ENCODE measurements around the gene KRTAP4-9. TPM values are rescaled to one million over a fixed set of nuclear protein-coding genes. Genes with fewer than 3 reads are reported as not detected.
"Not testable (repeated sequence)": the region's sequence is repeated elsewhere in the genome, so short reads cannot be mapped to it uniquely, and the experiment has no call there.

Gene KRTAP4-9
- total RNA-seq (not detected), polyA plus RNA-seq (under 1 TPM in 1 of 2 donors, not detected in 1; 0.13 TPM)
- long read RNA-seq, donor 1, result 0 reads
- long read RNA-seq, donor 2, result 0 reads

GRCh38 chr17:41105347-41105746 is at the start of gene KRTAP4-9:
Gene KRTAP4-9, plus strand, starts transcription at chr17:41105389. Its CDS starts 0 bp downstream, at chr17:41105389.
- H3K4me3 ChIP-seq (ENCODE audit: low read length in 2 of 2); H3K36me3 ChIP-seq (ENCODE audit: control insufficient read depth in 1 of 2, insufficient read depth in 2 of 2, low read length in 1 of 2); H3K27ac ChIP-seq (ENCODE audit: low read depth in 1 of 2, low read length in 2 of 2); intact Hi-C loops (cut with DNase I); H3K9me3 ChIP-seq (ENCODE audit: control insufficient read depth, low read length); ATAC-seq (ENCODE audit: low FRiP score); H3K4me1 ChIP-seq (ENCODE audit: control insufficient read depth in 1 of 2, insufficient read depth in 2 of 2, low read length in 2 of 2); H3K27me3 ChIP-seq (ENCODE audit: control insufficient read depth in 1 of 2, insufficient read depth in 2 of 2, low read length in 1 of 2); DNase-seq: not testable (repeated sequence)
- 49 to 64% methylated on average over 8 to 10 of the region's 10 CpGs for WGBS, 2 donors

GRCh38 chr17:41057547-41057946 is 47.6 kb upstream of the KRTAP4-9 start:
- H3K27ac ChIP-seq (ENCODE audit: low read depth in 1 of 2, low read length in 2 of 2), result no peak overlapping the region
- H3K4me3 ChIP-seq (ENCODE audit: low read length in 2 of 2), result no peak overlapping the region
- intact Hi-C loops (cut with DNase I), result no loop called here
- 97 to 100% methylated on average over 1 of the region's 1 CpG for WGBS, 2 donors
- no peaks in the 10 kb centered on the region for H3K36me3 ChIP-seq (ENCODE audit: control insufficient read depth in 1 of 2, insufficient read depth in 2 of 2, low read length in 1 of 2)
- no peak for DNase-seq
- no peak for ATAC-seq (ENCODE audit: low FRiP score)
- no peaks in the 10 kb centered on the region for H3K27me3 ChIP-seq (ENCODE audit: control insufficient read depth in 1 of 2, insufficient read depth in 2 of 2, low read length in 1 of 2)
- no peaks in the 10 kb centered on the region for H3K4me1 ChIP-seq (ENCODE audit: control insufficient read depth in 1 of 2, insufficient read depth in 2 of 2, low read length in 2 of 2)
- H3K9me3 ChIP-seq (ENCODE audit: control insufficient read depth, low read length), result no peaks in the 10 kb centered on the region

DNA sequence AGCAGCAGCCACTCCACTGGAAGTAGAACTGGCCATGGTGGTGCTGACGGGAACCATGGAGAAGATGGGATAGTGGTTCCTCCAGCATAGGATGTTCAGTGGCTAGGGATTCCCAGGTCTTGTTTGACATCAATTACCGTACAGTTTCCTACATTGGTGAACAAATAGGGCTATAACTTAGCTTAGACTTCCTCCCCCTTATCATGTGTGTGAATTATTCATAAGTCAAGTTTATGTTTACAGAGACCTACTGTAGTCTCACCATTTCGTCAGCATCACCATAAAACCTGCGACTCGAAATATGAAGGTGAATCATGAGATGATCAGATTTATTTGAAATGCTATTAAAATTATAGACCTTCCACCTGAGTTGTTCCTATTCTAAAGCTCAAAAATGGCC is 46.4 kb upstream of the KRTAP4-9 start:
- DNase-seq (no peak), ATAC-seq (ENCODE audit: low FRiP score) (no peak)
- Histone ChIP-seq H3K27ac (ENCODE audit: low read depth in 1 of 2, low read length in 2 of 2) (no peak overlapping the region), H3K27me3 (ENCODE audit: control insufficient read depth in 1 of 2, insufficient read depth in 2 of 2, low read length in 1 of 2) (no peaks in the 10 kb centered on the region), H3K9me3 (ENCODE audit: control insufficient read depth, low read length) (no peaks in the 10 kb centered on the region), H3K36me3 (ENCODE audit: control insufficient read depth in 1 of 2, insufficient read depth in 2 of 2, low read length in 1 of 2) (no peaks in the 10 kb centered on the region), H3K4me3 (ENCODE audit: low read length in 2 of 2) (no peak overlapping the region), H3K4me1 (ENCODE audit: control insufficient read depth in 1 of 2, insufficient read depth in 2 of 2, low read length in 2 of 2) (no peaks in the 10 kb centered on the region)
- 88 to 96% methylated on average over 5 of the region's 5 CpGs for WGBS, 2 donors
- intact Hi-C loops (cut with DNase I), result no loop called here

GRCh38 chr17:41059276-41060051 is 45.7 kb upstream of the KRTAP4-9 start:
- DNase-seq; H3K36me3 ChIP-seq (ENCODE audit: control insufficient read depth in 1 of 2, insufficient read depth in 2 of 2, low read length in 1 of 2); H3K27me3 ChIP-seq (ENCODE audit: control insufficient read depth in 1 of 2, insufficient read depth in 2 of 2, low read length in 1 of 2); H3K9me3 ChIP-seq (ENCODE audit: control insufficient read depth, low read length); ATAC-seq (ENCODE audit: low FRiP score); H3K4me1 ChIP-seq (ENCODE audit: control insufficient read depth in 1 of 2, insufficient read depth in 2 of 2, low read length in 2 of 2); H3K27ac ChIP-seq (ENCODE audit: low read depth in 1 of 2, low read length in 2 of 2); intact Hi-C loops (cut with DNase I); H3K4me3 ChIP-seq (ENCODE audit: low read length in 2 of 2): not testable (repeated sequence)
- 40 to 46% methylated on average over 9 to 14 of the region's 31 CpGs for WGBS, 2 donors

GRCh38 chr17:41060052-41060604 is 45.1 kb upstream of the KRTAP4-9 start, which contains the start of gene KRTAP2-3:
Gene KRTAP2-3, minus strand, starts transcription at chr17:41060114. Its CDS starts 64 bp downstream, at chr17:41060050.
- DNase-seq (no peak), ATAC-seq (ENCODE audit: low FRiP score) (no peak)
- Histone ChIP-seq H3K27me3 (ENCODE audit: control insufficient read depth in 1 of 2, insufficient read depth in 2 of 2, low read length in 1 of 2) (no peaks in the 10 kb centered on the region), H3K4me1 (ENCODE audit: control insufficient read depth in 1 of 2, insufficient read depth in 2 of 2, low read length in 2 of 2) (no peaks in the 10 kb centered on the region), H3K9me3 (ENCODE audit: control insufficient read depth, low read length) (no peaks in the 10 kb centered on the region), H3K27ac (ENCODE audit: low read depth in 1 of 2, low read length in 2 of 2) (no peak within 1 kb of the TSS), H3K36me3 (ENCODE audit: control insufficient read depth in 1 of 2, insufficient read depth in 2 of 2, low read length in 1 of 2) (no peaks in the 10 kb centered on the region), H3K4me3 (ENCODE audit: low read length in 2 of 2) (no peak within 1 kb of the TSS)
- 47 to 55% methylated on average over 6 of the region's 6 CpGs for WGBS, 2 donors
- intact Hi-C loops (cut with DNase I), result no loop called here

GRCh38 chr17:41061964-41062363 is 43.2 kb upstream of the KRTAP4-9 start:
- intact Hi-C loops (cut with DNase I), result no loop called here
- Histone ChIP-seq H3K27ac (ENCODE audit: low read depth in 1 of 2, low read length in 2 of 2) (peak overlapping the region in 1 of 2 donors; percentile 3), H3K27me3 (ENCODE audit: control insufficient read depth in 1 of 2, insufficient read depth in 2 of 2, low read length in 1 of 2) (no peaks in the 10 kb centered on the region), H3K4me3 (ENCODE audit: low read length in 2 of 2) (no peak overlapping the region), H3K9me3 (ENCODE audit: control insufficient read depth, low read length) (no peaks in the 10 kb centered on the region), H3K4me1 (ENCODE audit: control insufficient read depth in 1 of 2, insufficient read depth in 2 of 2, low read length in 2 of 2) (no peaks in the 10 kb centered on the region), H3K36me3 (ENCODE audit: control insufficient read depth in 1 of 2, insufficient read depth in 2 of 2, low read length in 1 of 2) (no peaks in the 10 kb centered on the region)
- no peak for DNase-seq
- peak; percentile 48 for ATAC-seq (ENCODE audit: low FRiP score)
- 0 to 17% methylated on average over 1 of the region's 1 CpG for WGBS, 2 donors

GRCh38 chr17:41063449-41063848 is 41.7 kb upstream of the KRTAP4-9 start:
- no peaks in the 10 kb centered on the region for H3K4me1 ChIP-seq (ENCODE audit: control insufficient read depth in 1 of 2, insufficient read depth in 2 of 2, low read length in 2 of 2)
- H3K4me3 ChIP-seq (ENCODE audit: low read length in 2 of 2), result no peak overlapping the region
- 89 to 90% methylated on average over 4 of the region's 4 CpGs for WGBS, 2 donors
- no peaks in the 10 kb centered on the region for H3K36me3 ChIP-seq (ENCODE audit: control insufficient read depth in 1 of 2, insufficient read depth in 2 of 2, low read length in 1 of 2)
- DNase-seq (no peak), ATAC-seq (ENCODE audit: low FRiP score) (no peak)
- no peaks in the 10 kb centered on the region for H3K27me3 ChIP-seq (ENCODE audit: control insufficient read depth in 1 of 2, insufficient read depth in 2 of 2, low read length in 1 of 2)
- intact Hi-C loops (cut with DNase I), result no loop called here
- no peak overlapping the region for H3K27ac ChIP-seq (ENCODE audit: low read depth in 1 of 2, low read length in 2 of 2)
- no peaks in the 10 kb centered on the region for H3K9me3 ChIP-seq (ENCODE audit: control insufficient read depth, low read length)

GRCh38 chr17:41064301-41064700 is 40.9 kb upstream of the KRTAP4-9 start:
- Histone ChIP-seq H3K4me1 (ENCODE audit: control insufficient read depth in 1 of 2, insufficient read depth in 2 of 2, low read length in 2 of 2) (no peaks in the 10 kb centered on the region), H3K4me3 (ENCODE audit: low read length in 2 of 2) (no peak overlapping the region), H3K27ac (ENCODE audit: low read depth in 1 of 2, low read length in 2 of 2) (no peak overlapping the region), H3K27me3 (ENCODE audit: control insufficient read depth in 1 of 2, insufficient read depth in 2 of 2, low read length in 1 of 2) (no peaks in the 10 kb centered on the region), H3K36me3 (ENCODE audit: control insufficient read depth in 1 of 2, insufficient read depth in 2 of 2, low read length in 1 of 2) (no peaks in the 10 kb centered on the region), H3K9me3 (ENCODE audit: control insufficient read depth, low read length) (no peaks in the 10 kb centered on the region)
- no peak for ATAC-seq (ENCODE audit: low FRiP score)
- no peak for DNase-seq
- intact Hi-C loops (cut with DNase I), result no loop called here
- 88 to 93% methylated on average over 1 of the region's 1 CpG for WGBS, 2 donors

All from aorta (tissue), 5 donors.